RWPE2 (cell line): ENCODE measurements around the gene COX5A.

ENCODE experiments used
- ATAC-seq: fragments of 200-7000 bp; cut with Tn5 transposase; 3 replicates; pipeline ENCODE4 v1.9.1; 2021; ENCODE audit warnings: low read depth
- DNase-seq: peaks from one replicate; pipeline ENCODE4 v3.0.0-alpha.2; 2020; ENCODE audit warnings: low spot score
- H3K27ac ChIP-seq: fragments of 450-650 bp; 2 replicates; pipeline ENCODE4 v1.5.1; 2017; ENCODE audit warnings: mild to moderate bottlenecking; ENCODE audit not compliant: poor library complexity, severe bottlenecking
- H3K27me3 ChIP-seq: fragments of 250-450 bp; sonication (Bioruptor Pico); 2 replicates; pipeline ENCODE4 v1.5.1; 2021; ENCODE audit warnings: mild to moderate bottlenecking, moderate library complexity; ENCODE audit not compliant: insufficient read depth, poor library complexity, severe bottlenecking
- H3K36me3 ChIP-seq: fragments of 250-450 bp; sonication (Bioruptor Pico); 2 replicates; pipeline ENCODE4 v1.5.1; 2020; ENCODE audit warnings: low read depth, mild to moderate bottlenecking, moderate library complexity
- H3K4me1 ChIP-seq: fragments of 250-450 bp; sonication (Bioruptor Pico); 2 replicates; pipeline ENCODE4 v1.5.1; 2021; ENCODE audit warnings: mild to moderate bottlenecking, moderate library complexity; ENCODE audit not compliant: insufficient read depth, poor library complexity, severe bottlenecking
- H3K4me3 ChIP-seq: fragments of 250-450 bp; sonication (Bioruptor Pico); 2 replicates; pipeline ENCODE4 v1.5.1; 2021; ENCODE audit warnings: mild to moderate bottlenecking, moderate library complexity; ENCODE audit not compliant: severe bottlenecking
- H3K9me3 ChIP-seq: fragments of 250-450 bp; sonication (Bioruptor Pico); 2 replicates; pipeline ENCODE4 v1.5.1; 2021; ENCODE audit warnings: mild to moderate bottlenecking, moderate library complexity; ENCODE audit not compliant: severe bottlenecking
- CTCF ChIP-seq: fragments of 450-650 bp; IDR thresholded peaks from one replicate; pipeline ENCODE4 v1.5.1; 2017; ENCODE audit warnings: mild to moderate bottlenecking, moderate library complexity; ENCODE audit not compliant: poor library complexity, severe bottlenecking

Gene COX5A

GRCh38 chr15:74937590-74938371 lies at the start of gene COX5A:
COX5A (minus strand) TSS chr15:74938073; CDS start chr15:74938014, 59 bp downstream.
- H3K4me1 ChIP-seq = peaks cover 4% of the 10 kb centered on the region
- DNase-seq = peak; percentile 99

GRCh38 chr15:74983725-74984231 lies 45.9 kb upstream of the COX5A start:
- ATAC-seq (peak; percentile 66), DNase-seq (no peak)
- Histone ChIP-seq H3K4me3 (no peak overlapping the region), H3K27ac (no peak overlapping the region), H3K27me3 (no peaks in the 10 kb centered on the region), H3K36me3 (no peaks in the 10 kb centered on the region), H3K9me3 (no peaks in the 10 kb centered on the region), H3K4me1 (no peaks in the 10 kb centered on the region)
- TF ChIP-seq CTCF = no peak

More at GRCh38 chr15:74937590-74938371, at the start of gene COX5A:
- ATAC-seq = peak; percentile 95
- H3K27me3 ChIP-seq = no peaks in the 10 kb centered on the region
- H3K36me3 ChIP-seq = peaks cover 30% of the 10 kb centered on the region
- no peaks in the 10 kb centered on the region for H3K9me3 ChIP-seq
- peak within 1 kb of the TSS; percentile 94 for H3K4me3 ChIP-seq
- peak; percentile 7 for TF ChIP-seq CTCF
- H3K27ac ChIP-seq = peak within 1 kb of the TSS; percentile 66

- H3K4me1 ChIP-seq = no peaks in the 10 kb centered on the region
- no peaks in the 10 kb centered on the region for H3K36me3 ChIP-seq
- no peak for TF ChIP-seq CTCF
- H3K4me3 ChIP-seq = no peak overlapping the region
- H3K9me3 ChIP-seq = no peaks in the 10 kb centered on the region
- H3K27me3 ChIP-seq = no peaks in the 10 kb centered on the region
- H3K27ac ChIP-seq = no peak overlapping the region
- no peak for DNase-seq
- no peak for ATAC-seq
Observed at GRCh38 chr15:74982183-74982582, 44.3 kb upstream of the COX5A start.

- no peak for TF ChIP-seq CTCF
- no peaks in the 10 kb centered on the region for H3K9me3 ChIP-seq
Observed at GRCh38 chr15:74978503-74978902, 40.6 kb upstream of the COX5A start.

GRCh38 chr15:74978077-74978476 lies 40.2 kb upstream of the COX5A start:
- no peak overlapping the region for H3K4me3 ChIP-seq
- H3K27ac ChIP-seq = no peak overlapping the region
- ATAC-seq = peak; percentile 17; the same call in 1 of the 3 replicates
- H3K9me3 ChIP-seq = no peaks in the 10 kb centered on the region
- no peaks in the 10 kb centered on the region for H3K27me3 ChIP-seq
- no peak for DNase-seq
- no peak for TF ChIP-seq CTCF
- H3K4me1 ChIP-seq = no peaks in the 10 kb centered on the region
- no peaks in the 10 kb centered on the region for H3K36me3 ChIP-seq

More at GRCh38 chr15:74978503-74978902, 40.6 kb upstream of the COX5A start:
- Histone ChIP-seq H3K27ac (no peak overlapping the region), H3K4me3 (no peak overlapping the region), H3K36me3 (no peaks in the 10 kb centered on the region), H3K4me1 (no peaks in the 10 kb centered on the region), H3K27me3 (no peaks in the 10 kb centered on the region)
- DNase-seq = no peak
- peak; percentile 57; the same call in 1 of the 3 replicates for ATAC-seq
